HG03520 (cell line): ENCODE measurements around the gene TMBIM1.

ENCODE experiments used
- ATAC-seq: cut with Tn5 transposase; IDR thresholded peaks from one replicate; pipeline ENCODE4 v1.9.1; 2021; ENCODE audit warnings: mild to moderate bottlenecking, moderate library complexity; ENCODE audit not compliant: unreplicated experiment

TMBIM1 gene

GRCh38 chr2:218259099-218259961, 33.0 kb downstream of the TMBIM1 start:
- no peak for ATAC-seq

GRCh38 chr2:218257390-218257981, 34.8 kb downstream of the TMBIM1 start:
- ATAC-seq, result peak; percentile 77

GRCh38 chr2:218256612-218257350, 35.5 kb downstream of the TMBIM1 start:
- ATAC-seq, result no peak

GRCh38 chr2:218255446-218255845, 36.9 kb downstream of the TMBIM1 start:
- ATAC-seq, result no peak

- ATAC-seq, result no peak
Measured at GRCh38 chr2:218253232-218253625, 39.1 kb downstream of the TMBIM1 start.

GRCh38 chr2:218252509-218253231, 39.6 kb downstream of the TMBIM1 start:
- ATAC-seq, result no peak

- ATAC-seq, result no peak
Measured at GRCh38 chr2:218249691-218250090, 42.6 kb downstream of the TMBIM1 start.

GRCh38 chr2:218245214-218245613, 47.1 kb downstream of the TMBIM1 start:
- ATAC-seq, result no peak

GRCh38 chr2:218244665-218245064, 47.6 kb downstream of the TMBIM1 start:
- no peak for ATAC-seq

GRCh38 chr2:218244204-218244603, 48.1 kb downstream of the TMBIM1 start:
- ATAC-seq, result no peak

GRCh38 chr2:218238887-218239286, 53.4 kb downstream of the TMBIM1 start:
- no peak for ATAC-seq

GRCh38 chr2:218236829-218237228, 55.5 kb downstream of the TMBIM1 start:
- ATAC-seq, result no peak

- no peak for ATAC-seq
Measured at GRCh38 chr2:218235017-218235416, 57.3 kb downstream of the TMBIM1 start.

- no peak for ATAC-seq
Measured at GRCh38 chr2:218234521-218234920, 57.8 kb downstream of the TMBIM1 start.

GRCh38 chr2:218233543-218233942, 58.8 kb downstream of the TMBIM1 start:
- ATAC-seq, result no peak

GRCh38 chr2:218230882-218231281, 61.4 kb downstream of the TMBIM1 start:
- peak; percentile 39 for ATAC-seq

GRCh38 chr2:218229851-218230250, 62.5 kb downstream of the TMBIM1 start:
- ATAC-seq, result no peak

GRCh38 chr2:218229239-218229638, 63.1 kb downstream of the TMBIM1 start:
- peak; percentile 85 for ATAC-seq

GRCh38 chr2:218228366-218229090, 63.8 kb downstream of the TMBIM1 start:
- no peak for ATAC-seq

- no peak for ATAC-seq
Measured at GRCh38 chr2:218226903-218227302, 65.4 kb downstream of the TMBIM1 start.
